ENCODE results near the gene RPTOR.

Gene RPTOR

GRCh38 chr17:80591788-80592187 is 47.1 kb downstream of the RPTOR start:
- no peak for DNase-seq

GRCh38 chr17:80592243-80592642 is 47.6 kb downstream of the RPTOR start:
- DNase-seq: no peak

- DNase-seq: no peak
Observed at GRCh38 chr17:80593181-80593580, 48.5 kb downstream of the RPTOR start.

DNA sequence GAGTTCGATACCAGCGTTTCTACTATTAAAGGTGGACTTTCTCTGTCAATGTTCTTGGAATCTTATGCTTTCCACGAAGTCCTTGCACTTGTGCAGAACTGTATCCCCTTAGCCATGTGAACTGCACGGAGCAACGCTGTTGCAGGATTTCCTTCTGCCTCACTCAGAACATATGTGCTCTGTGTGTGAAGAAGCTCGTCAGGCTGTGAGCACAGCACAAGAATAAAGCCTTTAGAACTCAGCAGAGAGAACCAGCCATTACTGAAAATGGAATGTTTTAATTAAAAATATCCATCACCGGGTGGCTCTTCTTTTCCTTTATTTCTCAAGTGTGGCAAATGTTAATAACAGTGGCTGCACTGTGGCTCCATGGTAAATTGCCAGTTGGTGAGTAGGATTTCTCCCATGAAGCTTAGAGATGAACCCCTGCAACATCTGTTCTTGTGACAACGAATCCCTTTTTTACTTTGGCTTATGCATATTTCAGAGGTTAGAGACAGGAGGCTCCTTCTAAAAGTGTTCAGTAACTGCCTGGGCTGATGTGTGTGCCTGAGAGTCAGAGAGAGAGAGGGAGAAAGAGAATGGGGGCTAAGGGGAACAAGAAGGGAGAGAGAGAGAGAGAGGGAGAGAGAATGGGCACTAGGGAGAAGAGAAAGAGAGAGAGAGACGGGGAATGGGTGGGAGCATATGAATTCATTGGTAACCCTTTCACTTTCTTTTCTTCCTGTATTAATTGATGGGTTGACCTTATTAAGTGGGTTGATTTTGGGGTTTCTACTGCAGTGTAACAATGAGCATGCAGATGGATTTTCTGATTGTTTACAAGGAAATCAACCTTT is 50.0 kb downstream of the RPTOR start:
- DNase-seq: no peak

- DNase-seq: no peak
Observed at GRCh38 chr17:80596760-80597608, 52.3 kb downstream of the RPTOR start.

- no peak for DNase-seq
Observed at GRCh38 chr17:80598813-80599545, 54.3 kb downstream of the RPTOR start.

DNA sequence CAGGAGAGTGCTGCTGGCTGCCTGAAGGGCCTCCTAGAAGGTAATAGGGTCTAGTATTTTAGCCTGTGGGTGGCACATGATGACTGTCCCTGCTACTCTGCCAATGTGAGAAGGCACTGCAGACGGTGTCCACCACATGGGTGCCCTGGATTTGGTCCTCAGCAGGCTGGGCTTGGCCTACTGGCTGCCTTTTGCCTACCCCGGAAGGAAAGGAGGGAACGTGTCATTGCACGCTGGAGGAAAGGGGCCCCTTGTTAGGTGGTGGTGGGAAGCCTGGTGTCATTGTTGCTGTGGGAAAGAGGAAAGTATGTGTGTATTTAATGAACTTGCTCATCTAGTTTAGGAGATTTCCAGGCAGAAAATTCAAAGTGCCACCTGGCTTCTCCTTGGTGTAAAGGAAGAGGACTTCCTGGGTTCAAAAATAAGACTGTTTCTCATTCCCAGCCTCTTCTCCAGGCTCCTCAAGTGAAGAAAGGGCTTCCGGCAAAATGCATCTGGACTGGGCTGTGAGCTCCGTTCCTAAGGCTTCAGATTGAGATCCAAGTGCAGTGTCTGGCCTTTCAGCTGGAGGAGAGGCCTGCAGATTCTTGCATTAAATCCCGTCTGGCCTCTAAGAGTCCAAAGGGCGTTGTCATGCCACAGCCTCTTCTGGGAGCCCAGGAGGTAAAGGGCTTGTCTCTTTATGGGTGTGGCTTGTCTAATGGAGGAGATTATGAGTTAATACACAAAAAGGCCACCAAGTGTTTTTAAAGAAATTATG is 55.1 kb downstream of the RPTOR start:
- no peak for DNase-seq

- DNase-seq: no peak
Observed at GRCh38 chr17:80601146-80601545, 56.5 kb downstream of the RPTOR start.

- no peak for DNase-seq
Observed at GRCh38 chr17:80603396-80603795, 58.8 kb downstream of the RPTOR start.

DNA sequence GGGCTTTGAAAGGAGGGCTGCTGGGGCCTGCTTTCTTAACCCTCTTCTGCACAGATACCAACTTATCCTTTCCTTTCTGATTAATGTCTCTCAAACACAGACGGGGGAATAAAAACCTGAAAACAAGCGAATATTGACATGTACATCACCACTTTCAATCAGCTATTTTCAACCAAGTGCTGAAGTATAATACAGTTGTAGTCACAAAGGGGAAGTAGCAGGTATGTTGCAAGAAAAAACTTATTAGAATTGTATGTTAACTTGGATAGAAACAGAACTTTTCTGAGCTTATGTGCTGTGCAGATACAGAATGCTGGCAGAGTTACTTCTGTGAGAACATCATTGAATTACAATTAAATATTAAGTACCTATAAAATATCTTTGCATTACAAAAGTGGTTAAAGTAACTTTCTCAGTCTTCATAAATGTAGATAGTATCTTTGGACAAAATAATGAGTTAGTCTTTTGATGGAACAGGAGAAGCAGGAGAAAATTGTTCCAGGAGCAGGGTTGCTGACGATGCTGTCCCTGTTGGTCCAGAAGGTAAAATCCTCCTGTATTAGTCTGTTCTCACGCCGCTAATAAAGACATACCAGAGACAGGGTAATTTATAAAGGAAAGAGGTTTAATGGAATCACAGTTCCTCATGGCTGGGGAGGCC is 59.5 kb downstream of the RPTOR start:
- no peak for DNase-seq

DNA sequence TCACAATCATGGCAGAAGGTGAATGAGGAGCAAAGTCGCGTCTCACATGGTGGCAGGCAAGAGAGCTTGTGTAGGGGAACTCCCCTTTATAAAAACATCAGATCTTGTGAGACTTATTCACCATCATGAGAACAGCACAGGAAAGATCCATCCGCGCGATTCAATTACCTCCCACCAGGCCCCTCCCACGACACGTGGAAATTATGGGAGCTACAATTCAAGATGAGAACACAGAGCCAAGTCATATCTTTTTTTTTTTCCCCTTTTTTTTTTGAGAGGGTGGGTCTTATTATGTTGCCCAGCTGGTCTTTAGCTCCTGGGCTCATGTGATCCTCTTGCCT is 60.0 kb downstream of the RPTOR start:
- DNase-seq: no peak

GRCh38 chr17:80605326-80606066 is 60.9 kb downstream of the RPTOR start:
- DNase-seq: no peak

DNA sequence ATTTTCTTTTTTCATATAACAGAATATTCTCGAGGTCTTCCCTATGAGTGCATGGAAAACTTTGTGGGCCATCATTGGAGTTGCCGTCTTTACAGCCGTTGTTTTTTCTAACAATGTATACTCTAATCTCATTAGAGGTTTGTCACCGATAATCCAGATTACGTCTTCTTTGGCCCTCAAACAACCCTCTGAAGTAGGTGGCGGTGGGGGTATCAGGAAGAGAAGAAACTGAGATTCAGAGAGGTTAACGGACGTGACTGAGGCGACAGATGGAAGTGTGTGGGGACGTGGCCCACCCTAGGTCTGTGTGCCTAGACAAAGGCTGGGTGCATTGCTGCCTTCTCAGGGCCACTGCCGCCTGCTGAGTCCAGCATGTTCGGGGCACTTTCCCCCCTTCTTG is 63.7 kb downstream of the RPTOR start:
- DNase-seq: no peak

GRCh38 chr17:80609757-80610156 is 65.1 kb downstream of the RPTOR start:
- DNase-seq: no peak

- no peak for DNase-seq
Observed at GRCh38 chr17:80611816-80612215, 67.2 kb downstream of the RPTOR start.

DNA sequence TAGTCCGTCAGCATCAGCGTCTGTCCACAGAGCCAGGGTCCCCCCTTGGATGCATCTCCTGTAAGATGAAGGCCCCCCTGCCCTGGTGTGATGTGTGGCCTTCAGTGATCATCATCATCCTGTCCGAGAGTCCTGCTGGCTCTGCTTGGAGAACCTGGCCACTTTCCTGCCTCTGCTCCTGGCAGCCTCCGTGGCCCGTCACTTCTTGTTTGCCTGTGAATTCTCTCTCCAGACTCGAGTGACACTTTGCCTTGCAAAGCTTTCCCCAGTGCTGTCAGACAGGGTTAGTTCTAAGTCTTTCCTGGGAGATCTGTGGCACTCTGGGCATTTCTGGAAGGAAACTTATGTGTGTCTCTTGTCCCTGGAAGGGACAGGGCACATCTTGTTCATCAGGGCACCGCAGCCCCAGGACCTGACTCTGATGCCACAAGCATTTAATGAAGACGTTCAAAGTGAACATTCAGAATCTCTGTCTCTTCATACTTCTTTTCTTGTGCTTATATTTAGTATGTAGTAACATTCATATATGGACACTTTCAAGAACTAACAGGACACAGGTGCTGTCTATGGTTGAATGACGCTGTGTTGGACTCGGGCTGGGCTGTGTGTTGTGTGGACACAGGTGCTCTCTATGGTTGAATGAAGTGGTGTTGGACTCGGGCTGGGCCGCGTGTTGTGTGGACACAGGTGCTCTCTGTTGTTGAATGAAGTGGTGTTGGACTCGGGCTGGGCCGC is 68.5 kb downstream of the RPTOR start:
- no peak for DNase-seq

GRCh38 chr17:80613732-80614071 is 69.1 kb downstream of the RPTOR start:
- no peak for DNase-seq

GRCh38 chr17:80614332-80615047 is 69.9 kb downstream of the RPTOR start:
- no peak for DNase-seq

- no peak for DNase-seq
Observed at GRCh38 chr17:80615376-80615775, 70.7 kb downstream of the RPTOR start.

DNA sequence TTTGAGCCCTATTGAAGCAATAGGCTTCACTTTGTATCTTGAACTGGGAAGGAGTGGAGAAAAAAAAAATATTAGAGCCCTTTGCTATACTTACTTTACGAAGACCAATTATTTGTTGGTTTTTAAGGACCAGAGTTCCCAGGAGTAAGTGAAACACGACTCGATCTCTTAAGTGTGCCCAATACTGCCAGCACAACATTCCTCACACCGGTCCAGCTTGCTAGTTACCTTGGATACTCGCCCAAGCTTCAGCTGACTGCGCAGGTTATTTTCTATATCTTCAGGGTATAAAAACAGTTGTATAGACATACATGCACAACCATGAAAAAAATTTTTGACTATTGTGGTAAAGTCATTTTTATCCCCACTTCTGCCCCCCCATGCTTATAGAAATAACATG is 72.1 kb downstream of the RPTOR start:
- DNase-seq: no peak
